NT2/D1 (cell line): ENCODE data around the gene CD86.

Experiments
- DNase-seq: peaks from one replicate; pipeline ENCODE4 v3.0.0-alpha.2; 2011; ENCODE audit warnings: low read depth, low spot score
- H3K27me3 ChIP-seq: 2 replicates; pipeline ENCODE4 v1.6.0; 2011; ENCODE audit warnings: mild to moderate bottlenecking; ENCODE audit not compliant: insufficient read length, insufficient read depth
- H3K36me3 ChIP-seq: 2 replicates; pipeline ENCODE4 v1.6.1; 2011; ENCODE audit warnings: mild to moderate bottlenecking, low read length, mixed read lengths; ENCODE audit not compliant: insufficient read depth, insufficient read length
- H3K4me1 ChIP-seq: 2 replicates; pipeline ENCODE4 v1.5.1; 2011; ENCODE audit not compliant: insufficient read depth, insufficient read length
- H3K4me3 ChIP-seq: 2 replicates; pipeline ENCODE4 v1.5.1; 2011; ENCODE audit warnings: low read depth; ENCODE audit not compliant: insufficient read length
- H3K9ac ChIP-seq: 2 replicates; pipeline ENCODE4 v1.6.0; 2011; ENCODE audit warnings: low read depth; ENCODE audit not compliant: insufficient read length
- H3K9me3 ChIP-seq: 2 replicates; pipeline ENCODE4 v1.5.1; 2011; ENCODE audit warnings: mild to moderate bottlenecking, low read length; ENCODE audit not compliant: insufficient read depth
- SUZ12 ChIP-seq: IDR thresholded peaks from 2 replicates; pipeline ENCODE4 v1.6.1; 2011; ENCODE audit not compliant: insufficient read length, insufficient read depth; ENCODE audit errors: extremely low read depth
- YY1 ChIP-seq: IDR thresholded peaks from 2 replicates; pipeline ENCODE4 v1.6.1; 2011; ENCODE audit not compliant: insufficient read length, insufficient read depth
- ZNF274 ChIP-seq: IDR thresholded peaks from 2 replicates; pipeline ENCODE4 v1.6.1; 2011; ENCODE audit warnings: mild to moderate bottlenecking, low read depth, low read length

The CD86 gene

GRCh38 chr3:122101646-122102045 lies 46.5 kb downstream of the CD86 start:
- TF ChIP-seq ZNF274, result no peak
- no peak for TF ChIP-seq SUZ12
- TF ChIP-seq YY1, result no peak
- H3K4me3 ChIP-seq, result no peak overlapping the region
- no peaks in the 10 kb centered on the region for H3K27me3 ChIP-seq
- no peaks in the 10 kb centered on the region for H3K9me3 ChIP-seq
- H3K36me3 ChIP-seq, result no peaks in the 10 kb centered on the region
- H3K4me1 ChIP-seq, result no peaks in the 10 kb centered on the region
- H3K9ac ChIP-seq, result no peak overlapping the region
- DNase-seq, result peak; percentile 57

GRCh38 chr3:122102191-122102935 lies 47.2 kb downstream of the CD86 start:
- Histone ChIP-seq H3K36me3 (no peaks in the 10 kb centered on the region), H3K9ac (no peak overlapping the region), H3K9me3 (no peaks in the 10 kb centered on the region), H3K4me3 (no peak overlapping the region), H3K27me3 (no peaks in the 10 kb centered on the region), H3K4me1 (no peaks in the 10 kb centered on the region)
- DNase-seq, result no peak
- no peak for TF ChIP-seq ZNF274
- no peak for TF ChIP-seq YY1
- TF ChIP-seq SUZ12, result no peak

DNA sequence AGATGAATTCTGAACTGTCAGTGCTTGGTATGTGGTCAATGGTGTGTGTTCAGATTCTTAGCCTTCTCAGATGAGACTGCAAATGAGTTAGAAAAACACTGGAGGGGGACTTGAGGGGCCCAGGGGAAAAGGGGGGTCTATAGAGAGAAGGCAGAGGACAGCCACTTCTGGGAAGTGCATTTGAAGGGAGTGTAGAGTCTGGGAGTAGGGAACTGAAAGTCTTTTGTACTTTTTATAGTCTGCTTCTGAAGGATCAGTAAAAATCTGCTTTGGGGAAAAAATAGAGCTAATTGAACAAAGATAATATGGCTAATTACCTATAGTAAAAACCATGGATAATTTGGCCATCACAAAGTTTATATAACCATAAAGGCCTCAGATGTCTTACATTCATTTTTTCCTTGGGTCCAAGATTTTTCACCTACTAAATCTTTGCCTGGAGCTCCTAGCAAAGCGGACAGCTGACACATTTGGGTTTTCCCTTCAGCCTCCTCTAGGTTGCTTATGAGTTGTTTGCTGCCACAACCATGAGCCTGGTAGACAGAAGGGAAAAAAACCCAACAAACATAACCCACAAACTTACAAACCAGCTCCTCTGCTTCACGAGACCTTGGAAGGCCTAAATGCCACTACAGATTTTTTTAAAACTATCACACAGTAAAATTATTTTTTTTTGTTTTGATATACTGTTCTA lies 48.8 kb downstream of the CD86 start:
- TF ChIP-seq SUZ12 (no peak), ZNF274 (no peak), YY1 (no peak)
- Histone ChIP-seq H3K9ac (no peak overlapping the region), H3K9me3 (no peaks in the 10 kb centered on the region), H3K4me3 (no peak overlapping the region), H3K36me3 (no peaks in the 10 kb centered on the region), H3K27me3 (no peaks in the 10 kb centered on the region), H3K4me1 (no peaks in the 10 kb centered on the region)
- no peak for DNase-seq

GRCh38 chr3:122104515-122105194 lies 49.5 kb downstream of the CD86 start:
- no peaks in the 10 kb centered on the region for H3K4me1 ChIP-seq

GRCh38 chr3:122105626-122106025 lies 50.5 kb downstream of the CD86 start:
- DNase-seq, result no peak
- Histone ChIP-seq H3K9me3 (no peaks in the 10 kb centered on the region), H3K27me3 (no peaks in the 10 kb centered on the region), H3K36me3 (no peaks in the 10 kb centered on the region), H3K9ac (no peak overlapping the region), H3K4me3 (no peak overlapping the region), H3K4me1 (no peaks in the 10 kb centered on the region)
- TF ChIP-seq SUZ12, result no peak
- TF ChIP-seq YY1, result no peak

More at GRCh38 chr3:122104515-122105194, 49.5 kb downstream of the CD86 start:
- H3K27me3 ChIP-seq, result no peaks in the 10 kb centered on the region
- DNase-seq, result no peak
- H3K36me3 ChIP-seq, result no peaks in the 10 kb centered on the region
- no peak overlapping the region for H3K9ac ChIP-seq
- TF ChIP-seq YY1 (no peak), SUZ12 (no peak), ZNF274 (no peak)
- H3K9me3 ChIP-seq, result no peaks in the 10 kb centered on the region
- no peak overlapping the region for H3K4me3 ChIP-seq

GRCh38 chr3:122107171-122107570 lies 52.0 kb downstream of the CD86 start:
- H3K9ac ChIP-seq, result no peak overlapping the region

DNA sequence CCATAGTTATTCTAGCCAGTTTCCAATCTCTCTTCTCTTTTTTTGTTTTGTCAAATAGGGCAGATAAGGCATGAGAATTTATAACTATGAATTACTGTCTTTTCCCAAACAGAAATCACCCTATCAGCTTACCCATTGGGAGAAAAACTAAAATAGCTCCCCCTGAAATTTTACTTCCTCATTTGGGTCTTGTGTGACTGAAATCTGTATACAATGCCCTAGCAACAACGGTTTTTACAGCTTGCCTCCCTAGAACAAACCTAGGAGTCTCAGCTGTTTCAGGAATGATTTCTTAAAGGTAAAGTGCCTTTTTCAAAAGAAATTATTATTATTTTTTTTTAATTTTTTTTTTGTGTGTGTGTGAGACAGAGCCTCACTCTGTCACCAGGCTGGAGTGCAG lies 56.8 kb downstream of the CD86 start:
- no peak for DNase-seq
- H3K4me3 ChIP-seq, result no peak overlapping the region
- no peak for TF ChIP-seq YY1
- TF ChIP-seq SUZ12, result no peak
- no peaks in the 10 kb centered on the region for H3K4me1 ChIP-seq
- no peak overlapping the region for H3K9ac ChIP-seq
- H3K36me3 ChIP-seq, result no peaks in the 10 kb centered on the region
- H3K9me3 ChIP-seq, result peaks cover 11% of the 10 kb centered on the region
- H3K27me3 ChIP-seq, result no peaks in the 10 kb centered on the region

More at GRCh38 chr3:122107171-122107570, 52.0 kb downstream of the CD86 start:
- H3K9me3 ChIP-seq, result peaks cover 11% of the 10 kb centered on the region
- TF ChIP-seq YY1 (no peak), ZNF274 (no peak), SUZ12 (no peak)
- no peak overlapping the region for H3K4me3 ChIP-seq
- no peaks in the 10 kb centered on the region for H3K4me1 ChIP-seq
- H3K36me3 ChIP-seq, result no peaks in the 10 kb centered on the region
- no peaks in the 10 kb centered on the region for H3K27me3 ChIP-seq
- DNase-seq, result no peak
